Measurements from ENCODE around the gene QPCTL. TPM values are rescaled to one million over a fixed set of nuclear protein-coding genes. Genes with fewer than 3 reads are reported as not detected.
"Not testable (repeated sequence)": the region's sequence is repeated elsewhere in the genome, so short reads cannot be mapped to it uniquely, and the experiment has no call there.

QPCTL gene
- total and polyA plus RNA-seq, 3 experiments from 2014 or later = 2.0 to 11.5 (median 11.3) TPM

DNA sequence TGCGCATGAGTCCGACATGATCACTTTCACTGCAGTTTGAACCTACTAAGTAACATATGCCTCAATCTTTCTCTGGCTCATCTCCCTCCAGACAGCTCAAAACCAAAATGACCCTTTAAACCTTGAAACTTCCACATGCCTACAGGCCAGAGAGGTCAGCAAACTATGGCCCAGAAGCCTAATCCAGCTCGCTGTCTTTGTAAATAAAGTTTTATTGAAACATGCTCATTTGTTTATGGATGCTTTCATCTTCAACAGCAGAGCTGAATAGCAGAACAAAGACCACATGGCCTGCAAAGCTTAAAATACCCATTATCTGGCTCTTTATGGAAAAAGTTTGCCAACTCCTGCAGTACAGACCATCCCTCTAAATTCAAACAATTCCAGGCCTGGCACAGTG, 22.7 kb downstream of the QPCTL start:
- H3K36me3 ChIP-seq (ENCODE audit: insufficient read depth, low read length) = no peaks in the 10 kb centered on the region
- ChIA-PET POLR2A (interaction anchor here (0.6 to 1.1 kb wide), 4 partner anchors 16 to 746 kb away, joined by 3 to 10 read pairs (median 4); partner anchors contain the start of gene SNRPD2), CTCF (interaction anchor here (1.1 to 5.9 kb wide), 2 partner anchors 22 to 34 kb away, joined by 3 to 45 read pairs; partner anchors contain the start of genes QPCTL and SNRPD2)
- no peaks in the 10 kb centered on the region for H3K27me3 ChIP-seq (ENCODE audit: insufficient read depth, low read length, poor library complexity, severe bottlenecking)
- H3K9me3 Mint-ChIP-seq = no peaks in the 10 kb centered on the region
- no peaks in the 10 kb centered on the region for H3K9me3 ChIP-seq (ENCODE audit: low read length)
- DNase-seq = no peak
- peaks cover 0 to 42% (median 12%) of the 10 kb centered on the region in 3 donors for H3K36me3 Mint-ChIP-seq
- no peaks in the 10 kb centered on the region for H3K27me3 Mint-ChIP-seq
- no peak overlapping the region for H3K4me3 ChIP-seq (ENCODE audit: low read length)
- H3K4me1 Mint-ChIP-seq = peaks cover 43 to 58% (median 51%) of the 10 kb centered on the region in 3 donors
- peaks cover 24% of the 10 kb centered on the region for H3K4me1 ChIP-seq (ENCODE audit: insufficient read depth, low read length)
- peak overlapping the region in 3 of 7 donors; percentile 10 to 54 (median 40) for H3K4me3 Mint-ChIP-seq
- peak overlapping the region in 3 of 8 donors; percentile 18 to 29 (median 28) for H3K27ac Mint-ChIP-seq
- no peak overlapping the region for H3K27ac ChIP-seq (ENCODE audit: low read depth, low read length)

DNA sequence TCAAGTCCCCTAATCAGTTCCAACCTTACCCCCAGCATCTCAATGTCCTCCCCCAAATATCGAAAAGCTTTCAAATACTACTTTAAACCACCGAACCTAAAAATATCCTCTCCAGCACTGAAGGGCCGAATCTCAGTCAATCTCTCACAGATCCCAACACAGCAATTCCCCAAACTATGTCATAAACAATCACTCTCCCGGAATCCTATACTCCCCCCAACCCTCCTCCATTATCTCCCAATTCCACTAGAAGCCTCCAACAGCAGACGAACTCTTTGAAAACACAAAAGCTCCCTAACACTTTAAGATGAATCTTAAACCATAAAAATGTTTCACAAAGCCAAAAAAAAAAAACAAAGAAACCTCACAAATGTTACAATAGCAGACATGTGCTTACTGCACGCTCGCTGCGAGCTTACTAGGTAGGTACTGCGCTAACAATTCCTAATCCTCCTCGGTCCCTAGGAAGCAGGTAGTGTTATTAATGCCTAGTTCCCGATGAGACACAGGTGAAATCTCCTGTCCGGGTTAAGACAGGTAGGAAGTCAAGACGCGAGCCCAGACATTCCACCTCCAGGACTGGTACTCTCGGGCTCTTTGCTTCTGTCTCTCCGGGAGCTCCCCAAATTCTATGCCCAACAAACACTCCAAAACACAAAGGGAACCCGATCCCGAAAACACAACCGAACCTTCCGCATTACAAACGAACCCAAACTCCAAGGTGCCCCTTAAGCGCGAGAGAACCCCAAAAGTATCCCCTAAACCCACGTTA, 24.1 kb downstream of the QPCTL start:
- Histone ChIP-seq H3K4me1 (ENCODE audit: insufficient read depth, low read length) (peaks cover 24% of the 10 kb centered on the region), H3K4me3 (ENCODE audit: low read length) (peak overlapping the region; percentile 82), H3K27ac (ENCODE audit: low read depth, low read length) (peak overlapping the region; percentile 74), H3K27me3 (ENCODE audit: insufficient read depth, low read length, poor library complexity, severe bottlenecking) (no peaks in the 10 kb centered on the region), H3K9me3 (ENCODE audit: low read length) (no peaks in the 10 kb centered on the region), H3K36me3 (ENCODE audit: insufficient read depth, low read length) (no peaks in the 10 kb centered on the region)
- no peak for DNase-seq
- H3K27ac Mint-ChIP-seq = peak overlapping the region; percentile 83 to 99 (median 97)
- H3K9me3 Mint-ChIP-seq = no peaks in the 10 kb centered on the region
- no peaks in the 10 kb centered on the region for H3K27me3 Mint-ChIP-seq
- H3K4me3 Mint-ChIP-seq = peak overlapping the region; percentile 86 to 97 (median 95)
- H3K4me1 Mint-ChIP-seq = peaks cover 39 to 52% (median 45%) of the 10 kb centered on the region in 3 donors
- ChIA-PET CTCF (interaction anchor here (0.6 to 5.9 kb wide), 9 partner anchors 14 to 277 kb away, joined by 3 to 45 read pairs (median 4); partner anchors contain the start of genes QPCTL, SIX5 and SNRPD2), POLR2A (interaction anchor here (0.6 to 2.4 kb wide), 8 partner anchors 14 to 1557 kb away, joined by 3 to 19 read pairs (median 8); partner anchors contain the start of genes DMWD, FBXO46, QPCTL and SIX5)
- peaks cover 0 to 38% (median 8%) of the 10 kb centered on the region in 3 donors for H3K36me3 Mint-ChIP-seq

DNA sequence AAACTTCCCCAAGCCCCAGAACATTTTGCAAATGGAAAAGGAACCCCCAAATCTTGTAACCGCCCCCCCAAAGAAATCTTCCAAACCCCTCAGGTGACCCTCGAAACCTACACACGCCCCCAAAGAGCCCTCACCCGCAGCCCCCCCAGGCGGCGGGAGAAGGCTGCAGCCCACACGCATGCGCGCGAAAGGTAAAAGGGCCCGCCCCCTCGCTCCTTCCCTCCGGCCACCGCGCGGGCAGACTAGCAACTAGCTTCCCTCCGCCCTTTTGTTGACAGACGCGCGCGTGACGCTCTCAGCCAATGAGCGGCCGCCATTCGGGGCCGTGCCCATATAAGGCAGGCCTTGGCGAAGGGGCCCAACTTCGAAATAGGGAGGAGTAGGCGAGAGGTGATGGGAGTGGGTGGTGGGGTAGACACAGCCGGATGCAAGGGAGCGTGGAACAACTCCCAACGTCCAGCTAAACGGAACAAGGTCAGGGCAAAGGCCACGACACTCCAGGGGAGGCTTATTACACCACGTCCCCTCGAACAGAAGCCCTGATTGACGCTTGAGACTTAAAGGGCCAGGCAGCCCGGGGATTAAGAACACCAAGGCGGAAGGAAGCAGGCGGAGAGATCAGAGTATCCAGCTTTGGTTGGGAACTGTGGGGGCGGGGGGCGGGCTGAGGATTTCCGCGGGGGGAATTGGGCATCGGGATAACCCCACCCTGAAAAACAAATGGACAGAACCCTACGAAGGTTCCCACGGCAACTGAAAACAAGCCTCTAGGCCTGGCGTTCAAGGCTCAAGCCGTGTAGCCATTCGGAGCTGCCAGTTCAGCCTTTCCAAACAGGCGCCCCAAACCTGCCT, 24.9 kb downstream of the QPCTL start:
- Histone ChIP-seq H3K9me3 (ENCODE audit: low read length) (no peaks in the 10 kb centered on the region), H3K4me3 (ENCODE audit: low read length) (peak overlapping the region; percentile 82), H3K27ac (ENCODE audit: low read depth, low read length) (peak overlapping the region; percentile 83), H3K36me3 (ENCODE audit: insufficient read depth, low read length) (no peaks in the 10 kb centered on the region), H3K27me3 (ENCODE audit: insufficient read depth, low read length, poor library complexity, severe bottlenecking) (no peaks in the 10 kb centered on the region), H3K4me1 (ENCODE audit: insufficient read depth, low read length) (peaks cover 24% of the 10 kb centered on the region)
- Mint-ChIP-seq H3K9me3 (no peaks in the 10 kb centered on the region), H3K27ac (peak overlapping the region; percentile 83 to 99 (median 97)), H3K36me3 (peaks cover 0 to 39% (median 8%) of the 10 kb centered on the region in 3 donors), H3K27me3 (no peaks in the 10 kb centered on the region), H3K4me1 (peaks cover 39 to 56% (median 49%) of the 10 kb centered on the region in 3 donors), H3K4me3 (peak overlapping the region; percentile 86 to 97 (median 95))
- CTCF ChIA-PET = interaction anchor here (0.6 to 5.9 kb wide), 10 partner anchors 13 to 278 kb away, joined by 3 to 45 read pairs (median 4); partner anchors contain the start of genes QPCTL, SIX5 and SNRPD2
- peak; percentile 97 to 99 (median 99) for DNase-seq
- POLR2A ChIA-PET = interaction anchor here (0.5 to 2.4 kb wide), 10 partner anchors 13 to 1557 kb away, joined by 3 to 19 read pairs (median 6); partner anchors contain the start of genes CALM3, DMWD, FBXO46 and QPCTL

DNA sequence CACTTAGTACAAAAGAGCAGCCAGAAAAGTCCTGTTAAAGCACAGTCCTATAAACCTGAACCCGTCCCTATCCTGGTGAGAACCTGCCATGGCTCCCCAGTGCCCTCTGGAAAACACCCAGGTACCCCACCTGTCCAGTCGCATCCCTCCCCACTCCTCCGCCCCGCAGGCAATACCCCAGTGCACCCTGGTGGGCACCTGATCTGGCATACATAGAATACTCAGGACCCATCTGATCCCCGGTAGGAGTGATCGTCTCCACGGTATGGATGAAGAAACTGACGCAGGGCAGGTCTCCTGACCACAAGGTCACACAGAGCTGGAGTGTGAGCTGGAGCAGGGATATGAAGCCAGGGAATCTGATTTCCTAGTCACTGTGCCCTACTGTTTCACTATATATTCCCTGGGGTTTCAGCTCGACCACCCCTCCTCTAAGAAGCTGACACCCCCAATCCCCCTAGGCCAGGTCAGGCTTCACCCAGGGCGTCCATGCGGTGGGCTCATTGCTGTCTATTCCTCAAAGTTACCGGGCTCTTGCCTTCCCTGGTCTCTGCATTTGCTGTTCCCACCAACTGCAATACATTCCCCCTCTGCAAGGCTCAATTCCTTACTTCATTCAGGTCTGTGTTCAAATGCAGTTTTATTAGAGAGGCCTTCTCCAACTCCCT, 25.7 kb downstream of the QPCTL start:
- Histone ChIP-seq H3K27ac (ENCODE audit: low read depth, low read length) (peak overlapping the region; percentile 83), H3K36me3 (ENCODE audit: insufficient read depth, low read length) (no peaks in the 10 kb centered on the region), H3K27me3 (ENCODE audit: insufficient read depth, low read length, poor library complexity, severe bottlenecking) (no peaks in the 10 kb centered on the region), H3K4me3 (ENCODE audit: low read length) (peak overlapping the region; percentile 76), H3K4me1 (ENCODE audit: insufficient read depth, low read length) (peaks cover 24% of the 10 kb centered on the region), H3K9me3 (ENCODE audit: low read length) (no peaks in the 10 kb centered on the region)
- H3K9me3 Mint-ChIP-seq = no peaks in the 10 kb centered on the region
- peak overlapping the region; percentile 83 to 99 (median 97) for H3K27ac Mint-ChIP-seq
- peak in 2 of 5 donors; percentile 13 to 51 for DNase-seq
- ChIA-PET POLR2A (interaction anchor here (0.9 to 2.4 kb wide), 7 partner anchors 12 to 1556 kb away, joined by 3 to 19 read pairs (median 9); partner anchors contain the start of genes CALM3, DMWD, FBXO46 and QPCTL), CTCF (interaction anchor here (1.0 to 5.9 kb wide), 5 partner anchors 12 to 81 kb away, joined by 4 to 45 read pairs (median 5); partner anchors contain the start of genes QPCTL, SIX5 and SNRPD2)
- peaks cover 39 to 56% (median 49%) of the 10 kb centered on the region in 3 donors for H3K4me1 Mint-ChIP-seq
- peaks cover 0 to 39% (median 8%) of the 10 kb centered on the region in 3 donors for H3K36me3 Mint-ChIP-seq
- peak overlapping the region; percentile 86 to 97 (median 95) for H3K4me3 Mint-ChIP-seq
- H3K27me3 Mint-ChIP-seq = no peaks in the 10 kb centered on the region

DNA sequence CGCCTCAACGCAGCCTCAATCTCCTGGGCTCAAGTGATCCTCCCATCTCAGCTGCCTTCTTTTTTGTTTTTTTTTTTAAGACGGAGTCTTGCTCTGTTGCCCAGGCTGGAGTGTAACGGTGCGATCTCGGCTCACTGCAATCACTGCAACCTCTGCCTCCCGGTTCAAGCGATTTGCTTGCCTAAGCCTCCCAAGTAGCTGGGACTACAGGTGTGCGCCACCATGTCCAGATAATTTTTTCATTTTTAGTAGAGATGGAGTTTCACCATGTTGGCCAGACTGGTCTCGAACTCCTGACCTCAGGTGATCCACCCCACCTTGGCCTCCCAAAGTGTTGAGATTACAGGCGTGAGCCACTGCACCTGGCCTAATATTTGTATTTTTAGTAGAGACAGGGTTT, 27.6 kb downstream of the QPCTL start:
- H3K27ac Mint-ChIP-seq = peak overlapping the region in 1 of 8 donors; percentile 29
- H3K36me3 ChIP-seq (ENCODE audit: insufficient read depth, low read length); H3K27ac ChIP-seq (ENCODE audit: low read depth, low read length); H3K9me3 Mint-ChIP-seq; H3K27me3 Mint-ChIP-seq; DNase-seq; H3K9me3 ChIP-seq (ENCODE audit: low read length); H3K27me3 ChIP-seq (ENCODE audit: insufficient read depth, low read length, poor library complexity, severe bottlenecking); H3K4me3 ChIP-seq (ENCODE audit: low read length); CTCF ChIA-PET; POLR2A ChIA-PET: not testable (repeated sequence)
- H3K36me3 Mint-ChIP-seq = peaks cover 0 to 41% (median 11%) of the 10 kb centered on the region in 3 donors
- H3K4me1 ChIP-seq (ENCODE audit: insufficient read depth, low read length) = peaks cover 21% of the 10 kb centered on the region
- peak overlapping the region in 3 of 7 donors; percentile 32 to 78 (median 60) for H3K4me3 Mint-ChIP-seq
- peaks cover 38 to 54% (median 51%) of the 10 kb centered on the region in 3 donors for H3K4me1 Mint-ChIP-seq

DNA sequence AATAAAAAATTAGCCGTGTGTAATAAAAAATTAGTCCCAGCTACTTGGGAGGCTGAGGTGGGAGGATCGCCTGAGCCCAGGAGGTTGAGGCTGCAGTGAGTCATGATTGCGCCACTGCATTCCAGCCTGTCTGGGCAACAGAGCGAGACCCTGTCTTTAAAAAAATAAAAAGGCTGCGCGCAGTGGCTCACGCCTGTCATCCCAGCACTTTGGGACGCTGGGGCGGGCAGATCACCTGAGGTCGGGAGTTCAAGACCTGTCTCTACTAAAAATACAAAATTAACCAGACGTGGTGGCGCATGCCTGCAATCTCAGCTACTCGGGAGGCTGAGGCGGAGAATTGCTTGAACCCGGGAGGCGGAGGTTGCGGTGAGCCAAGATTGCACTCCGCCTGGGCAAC, 36.2 kb downstream of the QPCTL start:
- POLR2A ChIA-PET; H3K9me3 ChIP-seq (ENCODE audit: low read length); H3K27me3 Mint-ChIP-seq; H3K27ac ChIP-seq (ENCODE audit: low read depth, low read length); DNase-seq; H3K36me3 ChIP-seq (ENCODE audit: insufficient read depth, low read length); H3K4me3 ChIP-seq (ENCODE audit: low read length); H3K27ac Mint-ChIP-seq; H3K27me3 ChIP-seq (ENCODE audit: insufficient read depth, low read length, poor library complexity, severe bottlenecking); H3K9me3 Mint-ChIP-seq; CTCF ChIA-PET: not testable (repeated sequence)
- Mint-ChIP-seq H3K36me3 (peaks cover 0 to 19% (median 4%) of the 10 kb centered on the region in 3 donors), H3K4me1 (peaks cover 27 to 44% (median 44%) of the 10 kb centered on the region in 3 donors), H3K4me3 (peak overlapping the region in 3 of 7 donors; percentile 20 to 86 (median 73))
- peaks cover 27% of the 10 kb centered on the region for H3K4me1 ChIP-seq (ENCODE audit: insufficient read depth, low read length)

DNA sequence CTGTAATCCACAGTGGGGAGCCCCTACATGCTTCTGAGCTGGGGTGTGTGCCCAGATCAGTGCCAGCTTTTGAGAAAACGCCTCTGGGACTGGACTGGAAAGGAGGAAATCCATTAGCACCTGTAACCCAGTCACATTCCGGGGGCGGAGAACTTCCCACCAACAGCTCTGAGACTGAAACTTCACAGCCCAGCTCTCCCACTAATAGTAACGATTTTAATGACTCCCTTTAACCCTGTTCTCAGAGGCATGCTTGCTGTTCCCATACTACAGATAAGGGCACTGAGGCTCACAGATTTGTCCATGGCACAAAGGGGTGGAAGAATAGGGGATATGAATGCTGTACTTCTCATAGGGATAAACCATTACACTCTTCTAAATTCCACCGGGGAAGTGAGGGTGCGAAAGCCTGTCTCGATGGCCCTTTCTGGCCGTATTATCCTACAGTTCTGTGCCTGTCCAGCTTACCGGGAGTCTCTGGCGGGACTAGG, 37.4 kb downstream of the QPCTL start:
- peak overlapping the region; percentile 16 to 94 (median 88) for H3K27ac Mint-ChIP-seq
- peak overlapping the region; percentile 82 to 99 (median 94) for H3K4me3 Mint-ChIP-seq
- H3K36me3 ChIP-seq (ENCODE audit: insufficient read depth, low read length) = no peaks in the 10 kb centered on the region
- H3K4me1 ChIP-seq (ENCODE audit: insufficient read depth, low read length) = peaks cover 27% of the 10 kb centered on the region
- CTCF ChIA-PET = interaction anchor here (0.5 to 1.6 kb wide), 3 partner anchors 13 to 305 kb away, joined by 3 to 4 read pairs (median 4); no protein-coding TSS in a partner anchor
- DNase-seq = no peak
- peaks cover 0 to 12% (median 1%) of the 10 kb centered on the region in 3 donors for H3K36me3 Mint-ChIP-seq
- H3K4me3 ChIP-seq (ENCODE audit: low read length) = peak overlapping the region; percentile 88
- peak overlapping the region; percentile 81 for H3K27ac ChIP-seq (ENCODE audit: low read depth, low read length)
- H3K9me3 Mint-ChIP-seq = no peaks in the 10 kb centered on the region
- H3K4me1 Mint-ChIP-seq = peaks cover 23 to 38% (median 37%) of the 10 kb centered on the region in 3 donors
- no peaks in the 10 kb centered on the region for H3K9me3 ChIP-seq (ENCODE audit: low read length)
- POLR2A ChIA-PET = interaction anchor here (0.5 to 2.5 kb wide), 3 partner anchors 12 to 831 kb away, joined by 4 to 19 read pairs (median 6); partner anchors contain the start of genes QPCTL and SNRPD2
- H3K27me3 ChIP-seq (ENCODE audit: insufficient read depth, low read length, poor library complexity, severe bottlenecking) = no peaks in the 10 kb centered on the region
- peaks cover 0 to 1% of the 10 kb centered on the region in 2 donors for H3K27me3 Mint-ChIP-seq
